HCT116 (cell line): ENCODE measurements around the gene TEF. TPM values are rescaled to one million over a fixed set of nuclear protein-coding genes. Genes with fewer than 3 reads are reported as not detected.

Experiments used
- ATAC-seq: fragments of 200-7000 bp; cut with Tn5 transposase; 2 replicates; pipeline ENCODE4 v1.9.1; 2020; ENCODE audit warnings: mild to moderate bottlenecking, moderate library complexity
- BruUV-seq: library from RNA; stranded (reverse); fragments of 400-500 nt; replicated peaks from 2 replicates; lab custom pipeline; 2021; lab: Mats Ljungman, UMichigan
- CTCF ChIA-PET: fragments of 300-600 bp; sonication (Branson Sonifier 250); formaldehyde crosslinking; loops from one replicate; lab custom pipeline; 2021; ENCODE audit warnings: antibody characterized with exemption; lab: Charles Lee
- POLR2A ChIA-PET: fragments of 300-600, 350-600 bp; sonication (Branson Sonifier 250); formaldehyde crosslinking; loops from one replicate; lab custom pipeline; 2021; ENCODE audit warnings: antibody characterized with exemption; lab: Charles Lee
- RAD21 ChIA-PET, 2 experiments: fragments of 300-600 bp; sonication (Branson Sonifier 250); formaldehyde crosslinking; loops; one replicate each; lab custom pipeline; 2023; ENCODE audit warnings: low total read pairs in 2 of 2; ENCODE audit not compliant: uncharacterized antibody in 2 of 2, unreplicated experiment in 2 of 2, low non-redundant PET in 1 of 2; lab: Charles Lee
- DNase-seq: peaks from one replicate; pipeline ENCODE4 v3.0.0-alpha.2; 2010; ENCODE audit warnings: low read depth, low spot score
- H2AFZ ChIP-seq: fragments of 200-600 bp; shearing (Covaris generic), sonication (generic); 2 replicates; pipeline ENCODE4 v1.6.1; 2017; ENCODE audit warnings: low read depth, mixed run types, mixed read lengths, antibody characterized with exemption, low read length; ENCODE audit not compliant: poor library complexity, severe bottlenecking
- H3K27ac ChIP-seq: 2 replicates; pipeline ENCODE4 v1.5.1; 2012; ENCODE audit warnings: low read depth, low read length
- H3K27me3 ChIP-seq: fragments of 200-600 bp; sonication (generic); 2 replicates; pipeline ENCODE4 v1.6.1; 2016; ENCODE audit warnings: mixed run types, low read length, mixed read lengths; ENCODE audit not compliant: insufficient read depth
- H3K36me3 ChIP-seq, 2 experiments: fragments of 200-500 bp in 1 of 2; fragments of 200-600 bp in 1 of 2; sonication (Bioruptor generic) in 1 of 2; sonication (generic) in 1 of 2; 2 replicates each; pipeline versions ENCODE4 v1.5.1 to v1.6.1; 2014 to 2016; ENCODE audit warnings: low read length in 2 of 2, inconsistent platforms in 1 of 2, mixed read lengths in 1 of 2, mixed run types in 1 of 2; ENCODE audit not compliant: insufficient read depth in 2 of 2, control insufficient read depth in 1 of 2
- H3K4me1 ChIP-seq, 2 experiments: fragments of 200-600 bp in 1 of 2; sonication (generic) in 1 of 2; 2 replicates each; pipeline versions ENCODE4 v1.5.1 to v1.6.1; 2012 to 2017; ENCODE audit warnings: low read length in 2 of 2, inconsistent platforms in 1 of 2, mild to moderate bottlenecking in 1 of 2, mixed read lengths in 1 of 2, mixed run types in 1 of 2, moderate library complexity in 1 of 2; ENCODE audit not compliant: insufficient read depth in 2 of 2, control insufficient read depth in 1 of 2
- H3K4me2 ChIP-seq: fragments of 200-600 bp; sonication (generic); 2 replicates; pipeline ENCODE4 v1.6.1; 2017; ENCODE audit warnings: mixed run types, low read length, mixed read lengths
- H3K4me3 ChIP-seq, 2 experiments: fragments of 200-600 bp in 1 of 2; sonication (generic) in 1 of 2; replicated peaks in 1 of 2; 2 replicates each; pipeline ENCODE4 v1.5.1; 2011 to 2016; ENCODE audit warnings: low read length in 2 of 2, control low read depth in 1 of 2, low read depth in 1 of 2, mild to moderate bottlenecking in 1 of 2, mixed read lengths in 1 of 2, mixed run types in 1 of 2
- H3K79me2 ChIP-seq: fragments of 200-600 bp; sonication (generic); 2 replicates; pipeline ENCODE4 v1.6.1; 2017; ENCODE audit warnings: mild to moderate bottlenecking, mixed run types, low read length, moderate library complexity, mixed read lengths; ENCODE audit not compliant: insufficient read depth
- H3K9ac ChIP-seq: fragments of 200-600 bp; sonication (generic); 2 replicates; pipeline ENCODE4 v1.6.1; 2016; ENCODE audit warnings: low read length, mixed read lengths
- H3K9me2 ChIP-seq: fragments of 200-600 bp; sonication (generic), shearing (Covaris generic); 2 replicates; pipeline ENCODE4 v1.6.1; 2017; ENCODE audit warnings: mixed run types, mild to moderate bottlenecking, moderate library complexity; ENCODE audit not compliant: insufficient read depth
- H3K9me3 ChIP-seq, 2 experiments: fragments of 200-500 bp in 1 of 2; fragments of 200-600 bp in 1 of 2; sonication (Bioruptor generic) in 1 of 2; sonication (generic) in 1 of 2; 2 replicates each; pipeline ENCODE4 v1.6.1; 2014 to 2017; ENCODE audit warnings: low read length in 2 of 2, mixed read lengths in 2 of 2, inconsistent platforms in 1 of 2, low read depth in 1 of 2, mild to moderate bottlenecking in 1 of 2, mixed run types in 1 of 2, moderate library complexity in 1 of 2; ENCODE audit not compliant: control insufficient read depth in 1 of 2, insufficient read depth in 1 of 2
- H4K20me1 ChIP-seq: fragments of 200-600 bp; sonication (generic), shearing (Covaris generic); 2 replicates; pipeline ENCODE4 v1.6.1; 2017; ENCODE audit warnings: mixed run types, mild to moderate bottlenecking, moderate library complexity; ENCODE audit not compliant: insufficient read depth
- CBX3 ChIP-seq: IDR thresholded peaks from 2 replicates; pipeline ENCODE4 v1.6.1; 2012; ENCODE audit warnings: low read depth
- CEBPB ChIP-seq: IDR thresholded peaks from 2 replicates; pipeline ENCODE4 v1.6.1; 2012; ENCODE audit warnings: low read depth
- EGR1 ChIP-seq: IDR thresholded peaks from 2 replicates; pipeline ENCODE4 v1.6.1; 2012; ENCODE audit warnings: low read depth
- ELF1 ChIP-seq: IDR thresholded peaks from 2 replicates; pipeline ENCODE4 v1.6.1; 2012; ENCODE audit warnings: low read depth, borderline replicate concordance
- EZH2 ChIP-seq: fragments of 200-600 bp; sonication (generic); IDR thresholded peaks from 2 replicates; pipeline ENCODE4 v1.6.1; 2017; ENCODE audit warnings: antibody characterized with exemption, mixed run types
- EZH2phosphoT487 ChIP-seq: fragments of 200-600 bp; IDR thresholded peaks from 2 replicates; pipeline ENCODE4 v1.6.1; 2018; ENCODE audit warnings: antibody characterized with exemption, borderline replicate concordance
- FOSL1 ChIP-seq: IDR thresholded peaks from 2 replicates; pipeline ENCODE4 v1.6.1; 2012; ENCODE audit warnings: low read depth
- JUND ChIP-seq: IDR thresholded peaks from 2 replicates; pipeline ENCODE4 v1.6.1; 2012
- MAX ChIP-seq: IDR thresholded peaks from 2 replicates; pipeline ENCODE4 v1.6.1; 2012
- POLR2AphosphoS5 ChIP-seq: IDR thresholded peaks from 2 replicates; pipeline ENCODE4 v1.6.1; 2011; ENCODE audit warnings: mild to moderate bottlenecking, low read depth, low read length, moderate library complexity
- REST ChIP-seq: IDR thresholded peaks from 2 replicates; pipeline ENCODE4 v1.6.1; 2012; ENCODE audit warnings: low read depth
- SIN3A ChIP-seq: IDR thresholded peaks from 2 replicates; pipeline ENCODE4 v1.6.1; 2012; ENCODE audit warnings: low read depth
- SP1 ChIP-seq: IDR thresholded peaks from 2 replicates; pipeline ENCODE4 v1.6.1; 2012; ENCODE audit warnings: low read depth
- SRF ChIP-seq: IDR thresholded peaks from 2 replicates; pipeline ENCODE4 v1.6.1; 2012; ENCODE audit warnings: low read depth
- TCF7L2 ChIP-seq: IDR thresholded peaks from 2 replicates; pipeline ENCODE4 v1.7.0; 2011; ENCODE audit warnings: borderline replicate concordance, inconsistent platforms; ENCODE audit not compliant: insufficient read depth, insufficient read length; ENCODE audit errors: extremely low read depth
- ZFX ChIP-seq: fragments of 450-650 bp; IDR thresholded peaks from 2 replicates; pipeline ENCODE4 v1.6.1; 2017
- ZNF274 ChIP-seq: fragments of 200-500 bp; sonication (Bioruptor generic); IDR thresholded peaks from 2 replicates; pipeline ENCODE4 v1.6.1; 2014; ENCODE audit warnings: mild to moderate bottlenecking, low read depth, low read length, inconsistent platforms
- intact Hi-C: fragments of 100-400 bp; cut with micrococcal nuclease; formaldehyde crosslinking; loops from 2 replicates; pipeline ENCODE4 v1.10.0; 2022
- total RNA-seq: library from RNA; stranded (reverse); gene quantifications from one replicate; pipeline ENCODE4 v1.2.1, GENCODE V29; 2021; ENCODE audit not compliant: unreplicated experiment
- TF ChIP-seq, protein P1 (sequence below): IDR thresholded peaks from 2 replicates; pipeline ENCODE4 v1.6.1; 2012
- TF ChIP-seq, protein P2 (sequence below): IDR thresholded peaks from 2 replicates; pipeline ENCODE4 v1.6.1; 2011; ENCODE audit warnings: mild to moderate bottlenecking, low read length, moderate library complexity; ENCODE audit not compliant: insufficient replicate concordance; ENCODE audit errors: extremely low read depth
- TF ChIP-seq, protein P3 (sequence below), 3 experiments: fragments of 200-600 bp in 1 of 3; sonication (generic) in 1 of 3; IDR thresholded peaks in 2 of 3; conservative IDR thresholded peaks in 1 of 3; 2 replicates each; pipeline ENCODE4 v1.5.1; 2012 to 2017; ENCODE audit warnings: low read depth in 2 of 3, low read length in 2 of 3, antibody characterized with exemption in 1 of 3, borderline replicate concordance in 1 of 3, control low read depth in 1 of 3, mild to moderate bottlenecking in 1 of 3, mixed read lengths in 1 of 3, mixed run types in 1 of 3, moderate library complexity in 1 of 3; ENCODE audit not compliant: insufficient read depth in 1 of 3

The TEF gene
- total RNA-seq, 1 experiment from 2014 or later: 16.5 TPM

DNA sequence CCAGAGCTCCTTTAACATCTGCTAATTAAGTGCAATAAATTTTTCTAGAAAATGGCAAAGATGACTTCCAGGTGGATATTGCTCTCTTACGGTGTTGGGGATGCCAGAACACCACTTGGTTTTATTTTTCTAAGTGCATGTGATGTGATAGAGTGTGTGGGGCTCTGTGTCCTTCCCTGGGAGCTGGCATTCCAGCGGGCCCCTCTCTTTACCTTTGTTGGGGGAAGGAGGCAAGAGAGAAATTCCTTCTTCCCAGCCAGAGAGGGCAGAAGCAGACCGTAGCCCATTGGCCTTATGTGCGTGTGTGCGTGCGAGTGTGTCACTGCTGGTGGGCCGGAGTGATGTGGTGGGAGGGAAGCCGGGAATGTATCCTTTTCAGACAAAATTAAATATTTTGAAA is 17.2 kb downstream of the TEF start:
- H3K9ac ChIP-seq: no peak overlapping the region
- H4K20me1 ChIP-seq: no peaks in the 10 kb centered on the region
- no peaks in the 10 kb centered on the region for H3K79me2 ChIP-seq
- no peak for DNase-seq
- H3K4me3 ChIP-seq: no peak overlapping the region
- ATAC-seq: no peak
- RAD21 ChIA-PET: no interaction called here
- H3K27ac ChIP-seq: no peak overlapping the region
- H3K9me2 ChIP-seq: no peaks in the 10 kb centered on the region
- intact Hi-C loops: no loop called here
- no peak overlapping the region for H2AFZ ChIP-seq
- peaks cover 6 to 9% of the 10 kb centered on the region in 2 experiments; a peak in 2 of 4 replicates for H3K36me3 ChIP-seq
- no peaks in the 10 kb centered on the region for H3K9me3 ChIP-seq
- no TSS peak for BruUV-seq
- TF ChIP-seq ZNF274 (no peak), POLR2AphosphoS5 (no peak), MAX (no peak), EGR1 (no peak), CEBPB (no peak), TCF7L2 (no peak), SIN3A (no peak), CBX3 (no peak), SRF (no peak), FOSL1 (no peak), REST (no peak), EZH2 (no peak), JUND (no peak), SP1 (no peak), ELF1 (no peak), EZH2phosphoT487 (no peak), ZFX (no peak)
- TF ChIP-seq, protein P1, sequence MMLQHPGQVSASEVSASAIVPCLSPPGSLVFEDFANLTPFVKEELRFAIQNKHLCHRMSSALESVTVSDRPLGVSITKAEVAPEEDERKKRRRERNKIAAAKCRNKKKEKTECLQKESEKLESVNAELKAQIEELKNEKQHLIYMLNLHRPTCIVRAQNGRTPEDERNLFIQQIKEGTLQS: no peak
- TF ChIP-seq, protein P2, sequence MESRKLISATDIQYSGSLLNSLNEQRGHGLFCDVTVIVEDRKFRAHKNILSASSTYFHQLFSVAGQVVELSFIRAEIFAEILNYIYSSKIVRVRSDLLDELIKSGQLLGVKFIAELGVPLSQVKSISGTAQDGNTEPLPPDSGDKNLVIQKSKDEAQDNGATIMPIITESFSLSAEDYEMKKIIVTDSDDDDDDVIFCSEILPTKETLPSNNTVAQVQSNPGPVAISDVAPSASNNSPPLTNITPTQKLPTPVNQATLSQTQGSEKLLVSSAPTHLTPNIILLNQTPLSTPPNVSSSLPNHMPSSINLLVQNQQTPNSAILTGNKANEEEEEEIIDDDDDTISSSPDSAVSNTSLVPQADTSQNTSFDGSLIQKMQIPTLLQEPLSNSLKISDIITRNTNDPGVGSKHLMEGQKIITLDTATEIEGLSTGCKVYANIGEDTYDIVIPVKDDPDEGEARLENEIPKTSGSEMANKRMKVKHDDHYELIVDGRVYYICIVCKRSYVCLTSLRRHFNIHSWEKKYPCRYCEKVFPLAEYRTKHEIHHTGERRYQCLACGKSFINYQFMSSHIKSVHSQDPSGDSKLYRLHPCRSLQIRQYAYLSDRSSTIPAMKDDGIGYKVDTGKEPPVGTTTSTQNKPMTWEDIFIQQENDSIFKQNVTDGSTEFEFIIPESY: no peak
- TF ChIP-seq, protein P3, sequence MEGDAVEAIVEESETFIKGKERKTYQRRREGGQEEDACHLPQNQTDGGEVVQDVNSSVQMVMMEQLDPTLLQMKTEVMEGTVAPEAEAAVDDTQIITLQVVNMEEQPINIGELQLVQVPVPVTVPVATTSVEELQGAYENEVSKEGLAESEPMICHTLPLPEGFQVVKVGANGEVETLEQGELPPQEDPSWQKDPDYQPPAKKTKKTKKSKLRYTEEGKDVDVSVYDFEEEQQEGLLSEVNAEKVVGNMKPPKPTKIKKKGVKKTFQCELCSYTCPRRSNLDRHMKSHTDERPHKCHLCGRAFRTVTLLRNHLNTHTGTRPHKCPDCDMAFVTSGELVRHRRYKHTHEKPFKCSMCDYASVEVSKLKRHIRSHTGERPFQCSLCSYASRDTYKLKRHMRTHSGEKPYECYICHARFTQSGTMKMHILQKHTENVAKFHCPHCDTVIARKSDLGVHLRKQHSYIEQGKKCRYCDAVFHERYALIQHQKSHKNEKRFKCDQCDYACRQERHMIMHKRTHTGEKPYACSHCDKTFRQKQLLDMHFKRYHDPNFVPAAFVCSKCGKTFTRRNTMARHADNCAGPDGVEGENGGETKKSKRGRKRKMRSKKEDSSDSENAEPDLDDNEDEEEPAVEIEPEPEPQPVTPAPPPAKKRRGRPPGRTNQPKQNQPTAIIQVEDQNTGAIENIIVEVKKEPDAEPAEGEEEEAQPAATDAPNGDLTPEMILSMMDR (IDR thresholded peaks at IDR 0.05 in 2 of 3, conservative IDR thresholded peaks at IDR 0.05 in 1 of 3; ENCODE audit: borderline replicate concordance in 1 of 3, insufficient read depth in 1 of 3, low read depth in 2 of 3, low read length in 2 of 3): no peak
- CTCF ChIA-PET: no interaction called here
- H3K4me1 ChIP-seq: peaks cover 11 to 15% of the 10 kb centered on the region in 2 experiments
- H3K4me2 ChIP-seq: no peak overlapping the region
- H3K27me3 ChIP-seq: no peaks in the 10 kb centered on the region
- POLR2A ChIA-PET: no interaction called here
